Adrenal gland (tissue), 12 donors: Measurements from ENCODE around the gene LRRTM4. TPM values are rescaled to one million over a fixed set of nuclear protein-coding genes. Genes with fewer than 3 reads are reported as not detected.

Experiments used
- DNase-seq, 7 donors: peaks; one replicate each; pipeline ENCODE4 v3.0.0-alpha.2; 2019 to 2020
- H3K27ac ChIP-seq, 5 donors: fragments of 200-600 bp; sonication (generic) in 4 of 5; 1 replicate in 3 of 5; 2 replicates in 2 of 5; pipeline versions ENCODE4 v1.5.1 to v1.8.0; 2016 to 2020; ENCODE audit warnings: mild to moderate bottlenecking in 1 of 5
- H3K27me3 ChIP-seq: fragments of 200-600 bp; 2 replicates; pipeline ENCODE4 v1.8.0; 2021
- H3K36me3 ChIP-seq, 2 donors: fragments of 200-600 bp; replicated peaks in 1 of 2; 1 replicate in 1 of 2; 2 replicates in 1 of 2; pipeline versions ENCODE4 v1.5.1 to v1.8.0; 2018 to 2022
- H3K4me1 ChIP-seq, 2 donors: fragments of 200-600 bp; replicated peaks in 1 of 2; 1 replicate in 1 of 2; 2 replicates in 1 of 2; pipeline versions ENCODE4 v1.5.1 to v1.8.0; 2018 to 2021
- H3K4me3 ChIP-seq, 4 donors: fragments of 200-600 bp; sonication (generic) in 3 of 4; one replicate each; pipeline ENCODE4 v1.5.1; 2016 to 2018
- H3K9me3 ChIP-seq, 3 donors: fragments of 200-600 bp; sonication (generic) in 1 of 3; replicated peaks in 1 of 3; 1 replicate in 2 of 3; 2 replicates in 1 of 3; pipeline versions ENCODE4 v1.5.1 to v1.8.0; 2016 to 2021
- CTCF ChIP-seq, 6 experiments: fragments of 450-650 bp in 4 of 6; fragments of 200-600 bp in 2 of 6; sonication (generic) in 1 of 6; IDR thresholded peaks; 1 replicate in 5 of 6; 2 replicates in 1 of 6; pipeline versions ENCODE4 v1.5.1 to v1.8.0; 2016 to 2021; ENCODE audit warnings: antibody characterized with exemption in 6 of 6, mild to moderate bottlenecking in 2 of 6, moderate library complexity in 1 of 6
- POLR2A ChIP-seq, 2 donors: fragments of 450-650 bp; IDR thresholded peaks; one replicate each; pipeline ENCODE4 v1.6.1; 2017; ENCODE audit warnings: antibody characterized with exemption in 2 of 2, mild to moderate bottlenecking in 2 of 2, moderate library complexity in 1 of 2
- WGBS, 4 donors: extraction: QIAGEN DNeasy Blood & Tissue Kit in 2 of 4; methylation state at CpG; one replicate each; pipeline versions ENCODE4 v1.1.5 to v1.1.7; 2013 to 2017; 5-methylcytosine and 5-hydroxymethylcytosine counted together
- intact Hi-C, 2 donors: fragments of 100-400 bp; cut with DNase I; formaldehyde crosslinking; loops; one replicate each; pipeline versions ENCODE4 v1.14.1 to v1.15.0; 2022 to 2023
- polyA plus RNA-seq, 3 donors: library from polyadenylated mRNA; stranded (reverse); fragments of 200-250 nt in 2 of 3; fragments of 350-450 nt in 1 of 3; fragmentation: Illumina TruSeq in 1 of 3; extraction: RNeasy Lipid Tissue Mini Kit (QIAGEN cat#74804) in 1 of 3; gene quantifications; one replicate each; pipeline ENCODE4 v1.2.3, GENCODE V29; 2013 to 2014
- total RNA-seq, 9 donors: library from RNA; depleted of rRNA in 4 of 9; stranded (reverse); fragments of >200 nt in 4 of 9; fragments of 120-200 nt in 1 of 9; fragmentation: NEBNext Ultra II Directional in 1 of 9; extraction: Animal tissue kit (Norgen Biotek cat#: 25700) in 1 of 9; gene quantifications; one replicate each; pipeline versions ENCODE4 v1.1.0 to v1.2.4, GENCODE V29; 2013 to 2023
- donor health status: healthy with polysubstance abuse.
- donor health status: Bipolar disorder and iron deficiency.
- donor health status: DM: yes; HTN: yes; CAD: no.
- donor health status: DM: no; HTN: no; CAD: no.
- donor health status: DM: no; HTN: no; CAD: no.
- donor health status: DM: yes; HTN: yes; CAD: no.

Gene LRRTM4
- total and polyA plus RNA-seq, 12 donors = 0.07 to 0.67 (median 0.43) TPM; not detected in 4

DNA sequence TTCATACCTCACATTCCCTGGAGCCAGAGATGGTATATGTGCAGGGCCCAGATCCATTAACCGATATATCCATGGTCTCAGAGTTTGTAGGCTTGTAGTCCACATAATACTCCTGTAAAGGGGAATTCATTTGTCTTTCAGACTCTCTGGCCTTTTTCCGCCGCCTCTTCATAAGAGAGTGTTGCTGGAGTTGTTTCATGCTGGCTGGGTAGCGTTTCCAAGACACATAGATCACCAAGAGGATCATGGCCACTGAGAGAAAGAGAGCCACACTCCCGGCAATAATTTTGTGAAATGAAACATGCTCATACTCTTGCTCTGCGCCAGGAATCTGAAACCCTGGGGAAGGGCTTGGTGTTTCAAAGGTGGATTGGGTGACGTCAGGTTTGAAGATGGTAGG is 3.9 kb downstream of the LRRTM4 start:
- DNase-seq = no peak
- H3K4me3 ChIP-seq = no peak overlapping the region
- TF ChIP-seq POLR2A (IDR thresholded peaks at IDR 0.05) (no peak), CTCF (IDR thresholded peaks at IDR 0.05) (no peak)
- peaks cover 3% of the 10 kb centered on the region for H3K27me3 ChIP-seq
- no peaks in the 10 kb centered on the region for H3K9me3 ChIP-seq
- WGBS, 4 donors = 80 to 88% (median 82%) methylated on average over 7 of the region's 7 CpGs
- intact Hi-C loops = no loop called here
- H3K27ac ChIP-seq = no peak overlapping the region
- H3K4me1 ChIP-seq = no peaks in the 10 kb centered on the region
- no peaks in the 10 kb centered on the region for H3K36me3 ChIP-seq

DNA sequence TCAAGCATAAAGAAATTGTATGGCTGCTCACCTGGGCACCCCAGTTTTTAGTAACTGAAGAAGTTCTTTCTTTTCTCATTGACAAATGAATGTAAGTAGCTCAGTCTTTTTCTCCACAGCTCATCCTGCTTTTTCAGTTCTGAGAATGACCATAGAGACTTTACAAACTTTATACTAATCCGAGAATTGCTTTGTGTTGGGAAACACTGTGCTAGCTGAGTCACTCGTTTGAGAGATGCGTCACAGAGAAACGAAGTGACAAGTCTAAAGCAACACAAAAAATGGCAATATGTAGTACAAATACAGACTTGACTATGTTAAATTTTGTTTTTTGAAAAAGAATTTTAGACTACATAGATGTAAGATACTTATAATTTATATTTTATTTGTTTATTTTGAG is 9.0 kb downstream of the LRRTM4 start:
- H3K9me3 ChIP-seq = peaks cover 0 to 6% (median 0%) of the 10 kb centered on the region in 3 donors
- TF ChIP-seq CTCF (IDR thresholded peaks at IDR 0.05) (no peak), POLR2A (IDR thresholded peaks at IDR 0.05) (no peak)
- no peaks in the 10 kb centered on the region for H3K36me3 ChIP-seq
- no peaks in the 10 kb centered on the region for H3K4me1 ChIP-seq
- no peak for DNase-seq
- H3K27ac ChIP-seq = no peak overlapping the region
- 67 to 72% (median 72%) methylated on average over 4 of the region's 4 CpGs for WGBS, 4 donors
- no peaks in the 10 kb centered on the region for H3K27me3 ChIP-seq
- intact Hi-C loops = no loop called here
- H3K4me3 ChIP-seq = no peak overlapping the region

DNA sequence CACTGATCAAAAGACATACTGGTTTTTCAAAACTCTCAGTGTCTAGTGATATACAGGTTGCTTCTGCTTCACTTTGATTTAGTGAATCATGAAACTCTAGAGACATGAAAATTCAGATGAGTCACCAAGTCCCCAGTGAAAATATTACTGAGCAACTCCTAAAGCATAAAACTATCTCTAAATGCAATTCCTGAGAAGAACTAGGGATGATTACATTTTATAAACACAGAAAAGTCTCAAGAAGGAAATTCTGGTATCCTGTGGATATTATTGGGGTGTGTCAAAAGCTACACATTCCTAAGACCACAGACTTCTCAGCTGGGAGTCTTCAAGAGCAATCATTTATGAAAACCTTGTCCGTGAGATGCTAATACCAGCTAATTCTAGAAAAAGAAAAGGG is 9.7 kb downstream of the LRRTM4 start:
- intact Hi-C loops = no loop called here
- no peaks in the 10 kb centered on the region for H3K4me1 ChIP-seq
- no peak overlapping the region for H3K27ac ChIP-seq
- TF ChIP-seq CTCF (IDR thresholded peaks at IDR 0.05) (no peak), POLR2A (IDR thresholded peaks at IDR 0.05) (no peak)
- DNase-seq = no peak
- WGBS, 4 donors = 62 to 74% (median 70%) methylated on average over 1 of the region's 1 CpG
- no peaks in the 10 kb centered on the region for H3K27me3 ChIP-seq
- peaks cover 0 to 6% (median 0%) of the 10 kb centered on the region in 3 donors for H3K9me3 ChIP-seq
- H3K36me3 ChIP-seq = no peaks in the 10 kb centered on the region
- H3K4me3 ChIP-seq = no peak overlapping the region

- TF ChIP-seq POLR2A (IDR thresholded peaks at IDR 0.05) (no peak), CTCF (IDR thresholded peaks at IDR 0.05) (no peak)
- Histone ChIP-seq H3K4me3 (no peak overlapping the region), H3K9me3 (peaks cover 0 to 6% (median 0%) of the 10 kb centered on the region in 3 donors), H3K4me1 (no peaks in the 10 kb centered on the region), H3K36me3 (no peaks in the 10 kb centered on the region), H3K27me3 (no peaks in the 10 kb centered on the region), H3K27ac (no peak overlapping the region)
- no peak for DNase-seq
- WGBS, 4 donors = 83 to 100% (median 90%) methylated on average over 1 of the region's 1 CpG
- intact Hi-C loops = no loop called here
Measured at GRCh38 chr2:77508511-77508910, 13.7 kb downstream of the LRRTM4 start.
